HepG2 (cell line): Measurements from ENCODE around the gene DLG2. TPM values are rescaled to one million over a fixed set of nuclear protein-coding genes. Genes with fewer than 3 reads are reported as not detected.

Source experiments
- ATAC-seq: fragments of 200-7000 bp; cut with Tn5 transposase; 3 replicates; pipeline ENCODE4 v1.9.1; 2020; ENCODE audit warnings: mild to moderate bottlenecking, moderate library complexity
- BruUV-seq: library from RNA; stranded (reverse); fragments of 400-500 nt; replicated peaks from 2 replicates; lab custom pipeline; 2021; lab: Mats Ljungman, UMichigan
- CTCF ChIA-PET: fragments of 300-600 bp; formaldehyde crosslinking; extraction: SDS; loops from one replicate; lab custom pipeline; 2021; ENCODE audit warnings: low total read pairs, inconsistent platforms, low intra/inter-chr PET ratio; lab: Yijun Ruan, JAX
- POLR2A ChIA-PET: fragments of 350-600 bp; sonication (Branson Sonifier 250); formaldehyde crosslinking; loops from one replicate; lab custom pipeline; 2020; ENCODE audit warnings: antibody characterized with exemption, inconsistent platforms; lab: Yijun Ruan, JAX
- DNase-seq: peaks from one replicate; pipeline ENCODE4 v3.0.0-alpha.2; 2015; ENCODE audit warnings: low spot score
- FAIRE-seq: peaks from 3 replicates; lab custom pipeline; 2011; peaks lifted over from hg19 to GRCh38; lab: Jason Lieb, UNC
- H2AFZ ChIP-seq: one replicate; pipeline ENCODE4 v1.6.1; 2011; ENCODE audit warnings: low read length, inconsistent platforms
- H3K27ac ChIP-seq: fragments of 300-600 bp; 3 replicates; pipeline ENCODE4 v1.8.0; 2011; ENCODE audit warnings: mixed run types, mild to moderate bottlenecking, mixed read lengths, low read length, inconsistent platforms; ENCODE audit not compliant: insufficient read depth; ENCODE audit errors: extremely low read length
- H3K27me3 ChIP-seq, 2 experiments: fragments of 200-600 bp in 1 of 2; 2 replicates in 1 of 2; 3 replicates in 1 of 2; pipeline versions ENCODE4 v1.6.0 to v1.8.0; 2011; ENCODE audit warnings: low read length in 2 of 2, mild to moderate bottlenecking in 2 of 2, moderate library complexity in 2 of 2, inconsistent platforms in 1 of 2; ENCODE audit not compliant: insufficient read depth in 2 of 2, control insufficient read depth in 1 of 2
- H3K36me3 ChIP-seq, 2 experiments: fragments of 200-600 bp in 1 of 2; replicated peaks in 1 of 2; 2 replicates in 1 of 2; 3 replicates in 1 of 2; pipeline versions ENCODE4 v1.5.1 to v1.8.0; 2011; ENCODE audit warnings: low read length in 2 of 2, inconsistent platforms in 1 of 2; ENCODE audit not compliant: insufficient read depth in 2 of 2, control insufficient read depth in 1 of 2
- H3K4me1 ChIP-seq: 2 replicates; pipeline ENCODE4 v1.5.1; 2012; ENCODE audit warnings: low read length, inconsistent platforms; ENCODE audit not compliant: insufficient read depth
- H3K4me2 ChIP-seq: 2 replicates; pipeline ENCODE4 v1.6.0; 2011; ENCODE audit warnings: low read depth, low read length, inconsistent platforms
- H3K4me3 ChIP-seq, 3 experiments: fragments of 200-600 bp in 1 of 3; sonication (generic), shearing (Covaris generic) in 1 of 3; replicated peaks in 1 of 3; 2 replicates each; pipeline ENCODE4 v1.5.1; 2011 to 2016; ENCODE audit warnings: low read length in 3 of 3, inconsistent platforms in 2 of 3, low read depth in 2 of 3, mild to moderate bottlenecking in 2 of 3, control low read depth in 1 of 3, mixed read lengths in 1 of 3; ENCODE audit not compliant: insufficient read depth in 1 of 3
- H3K79me2 ChIP-seq: one replicate; pipeline ENCODE4 v1.6.1; 2011; ENCODE audit warnings: low read length, inconsistent platforms; ENCODE audit not compliant: insufficient read depth
- H3K9ac ChIP-seq: 2 replicates; pipeline ENCODE4 v1.6.0; 2011; ENCODE audit warnings: mild to moderate bottlenecking, low read depth, low read length, inconsistent platforms; ENCODE audit not compliant: insufficient read depth
- H3K9me3 ChIP-seq: 2 replicates; pipeline ENCODE4 v1.5.1; 2012; ENCODE audit warnings: mild to moderate bottlenecking, low read length
- H4K20me1 ChIP-seq: 2 replicates; pipeline ENCODE4 v1.6.0; 2011; ENCODE audit warnings: inconsistent platforms, mild to moderate bottlenecking, low read length, moderate library complexity; ENCODE audit not compliant: insufficient read depth
- FOXC1 ChIP-seq: sonication (generic); formaldehyde crosslinking; IDR thresholded peaks from 2 replicates; pipeline ENCODE4 v1.8.0; 2022; ENCODE audit warnings: mild to moderate bottlenecking, missing genetic modification reagents, borderline replicate concordance
- FOXP1 ChIP-seq, 2 experiments: fragments of 450-650 bp in 1 of 2; IDR thresholded peaks; 2 replicates each; pipeline ENCODE4 v1.6.1; 2017 to 2018; ENCODE audit warnings: antibody characterized with exemption in 1 of 2
- SRF ChIP-seq: IDR thresholded peaks from 2 replicates; pipeline ENCODE4 v1.6.1; 2011; ENCODE audit warnings: mild to moderate bottlenecking, low read depth, low read length, moderate library complexity
- TRIM24 ChIP-seq: sonication (generic); formaldehyde crosslinking; IDR thresholded peaks from 2 replicates; pipeline ENCODE4 v1.8.0; 2022; ENCODE audit warnings: mild to moderate bottlenecking, missing genetic modification reagents
- U2AF2 ChIP-seq: fragments of 200-400 bp; formaldehyde crosslinking; IDR thresholded peaks from 2 replicates; pipeline ENCODE4 v1.6.1; 2017; ENCODE audit warnings: low read depth, mild to moderate bottlenecking, low read length
- ZBTB38 ChIP-seq: sonication (generic); formaldehyde crosslinking; IDR thresholded peaks from 2 replicates; pipeline ENCODE4 v1.5.1; 2020; ENCODE audit warnings: mild to moderate bottlenecking, missing genetic modification reagents
- ZNF256 ChIP-seq: sonication (generic); formaldehyde crosslinking; conservative IDR thresholded peaks from 2 replicates; pipeline ENCODE4 v1.4.0; 2020; ENCODE audit warnings: missing genetic modification reagents
- ZNF33B ChIP-seq: sonication (generic); formaldehyde crosslinking; IDR thresholded peaks from 2 replicates; pipeline ENCODE4 v1.5.1; 2020; ENCODE audit warnings: mild to moderate bottlenecking, missing genetic modification reagents
- ZNF350 ChIP-seq: sonication (generic); formaldehyde crosslinking; IDR thresholded peaks from 2 replicates; pipeline ENCODE4 v1.4.0; 2020; ENCODE audit warnings: mild to moderate bottlenecking, low read depth, missing genetic modification reagents, borderline replicate concordance
- WGBS: methylation state at CpG from one replicate; pipeline ENCODE4 v1.1.6; 2017; ENCODE audit warnings: low lambda C conversion rate; 5-methylcytosine and 5-hydroxymethylcytosine counted together
- in situ Hi-C: cut with HindIII; loops from 2 replicates; pipeline ENCODE4 v1.10.0; 2017; ENCODE audit warnings: low pct_unique_long_range_greater_than_20kb; ENCODE audit not compliant: extremely low pct_ligation_motif_present
- intact Hi-C: fragments of 100-400 bp; cut with micrococcal nuclease; formaldehyde crosslinking; loops from one replicate; pipeline ENCODE4 v1.10.0; 2022; ENCODE audit not compliant: unreplicated experiment
- polyA plus RNA-seq, 8 experiments: library from polyadenylated mRNA; depleted of rRNA in 3 of 8; stranded (reverse) in 7 of 8; unstranded in 1 of 8; fragments of >200 nt; fragmentation: Illumina TruSeq in 4 of 8; extraction: Trizol in 4 of 8; gene quantifications; 2 replicates each; pipeline versions ENCODE4 v1.2.1 to v1.2.3, GENCODE V29; 2011 to 2016; ENCODE audit warnings: low read depth in 4 of 8, missing spikeins in 1 of 8, mixed read lengths in 1 of 8; ENCODE audit not compliant: insufficient read depth in 1 of 8
- total RNA-seq, 5 experiments: library from RNA; depleted of rRNA; stranded (reverse); fragments of >200 nt; fragmentation: Illumina TruSeq; extraction: Trizol; gene quantifications; 2 replicates each; pipeline ENCODE4 v1.2.3, GENCODE V29; 2016; ENCODE audit warnings: low read depth in 1 of 5
- TF ChIP-seq, protein P1 (sequence below): IDR thresholded peaks from 2 replicates; pipeline ENCODE4 v1.6.1; 2016

Gene DLG2
- total and polyA plus RNA-seq, 2 of the 13 experiments (the other 11 are each of a cell fraction or from before 2014, with no cell fraction given) = 0.46 to 1.0 TPM

DNA sequence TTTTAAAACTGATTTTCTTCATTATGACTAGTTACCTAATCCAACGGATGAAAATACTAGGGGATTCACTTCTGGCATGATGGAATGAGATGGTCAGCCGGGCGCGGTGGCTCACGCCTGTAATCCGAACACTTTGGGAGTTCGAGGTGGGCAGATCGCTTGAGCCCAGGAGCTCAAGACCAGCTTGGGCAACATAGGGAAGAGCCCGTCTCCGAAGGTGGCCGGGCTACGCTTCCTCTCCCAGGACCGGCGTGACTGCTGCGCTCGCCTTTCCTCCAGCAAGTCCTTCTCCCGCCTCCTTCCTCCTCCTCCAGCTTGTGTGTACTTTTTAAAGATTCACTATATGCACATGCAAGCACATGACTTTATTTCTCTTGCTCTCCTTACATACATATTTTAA is 1835.6 kb downstream of the DLG2 start:
- no peak for ATAC-seq
- ChIA-PET CTCF (no interaction called here), POLR2A (no interaction called here)
- Histone ChIP-seq H4K20me1 (no peaks in the 10 kb centered on the region), H3K79me2 (no peaks in the 10 kb centered on the region), H3K4me1 (no peaks in the 10 kb centered on the region), H3K9ac (no peak overlapping the region), H2AFZ (no peak overlapping the region), H3K36me3 (no peaks in the 10 kb centered on the region), H3K4me2 (no peak overlapping the region), H3K9me3 (no peaks in the 10 kb centered on the region), H3K27ac (no peak overlapping the region), H3K4me3 (no peak overlapping the region), H3K27me3 (no peaks in the 10 kb centered on the region)
- in situ Hi-C loops = no loop called here
- no peak for FAIRE-seq
- 76% methylated on average over 14 of the region's 17 CpGs for WGBS
- no TSS peak for BruUV-seq
- no peak for TF ChIP-seq ZNF256 (CRISPR knock-in tag)
- TF ChIP-seq U2AF2 = no peak
- no peak for TF ChIP-seq ZNF33B (CRISPR knock-in tag)
- TF ChIP-seq FOXC1 = no peak
- TF ChIP-seq SRF = no peak
- TF ChIP-seq TRIM24 (CRISPR knock-in tag) = no peak
- TF ChIP-seq FOXP1 (IDR thresholded peaks at IDR 0.05) = no peak
- no peak for TF ChIP-seq FOXP1 (CRISPR knock-in tag; IDR thresholded peaks at IDR 0.05)
- TF ChIP-seq ZNF350 (CRISPR knock-in tag) = no peak
- DNase-seq = no peak
- intact Hi-C loops = no loop called here

DNA sequence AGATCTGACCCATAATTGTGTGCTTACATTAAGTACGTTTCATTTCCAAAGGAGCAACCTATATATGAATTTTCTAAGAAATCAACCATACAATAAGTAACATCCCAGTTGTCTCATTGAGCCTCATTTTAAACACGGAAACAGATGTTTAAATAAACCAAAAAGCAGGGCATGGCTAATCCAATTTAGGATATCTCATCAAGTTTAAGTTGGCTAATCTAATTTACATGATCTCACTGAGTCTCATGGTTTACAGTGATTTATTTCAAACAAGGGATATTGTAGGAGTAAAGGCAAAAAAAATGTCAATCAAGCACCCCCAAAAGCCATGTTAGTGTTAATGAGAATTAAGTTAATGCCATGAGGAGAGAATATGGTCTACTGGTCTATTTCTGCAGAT is 1841.2 kb downstream of the DLG2 start:
- H2AFZ ChIP-seq = no peak overlapping the region
- no peaks in the 10 kb centered on the region for H3K9me3 ChIP-seq
- intact Hi-C loops (no loop called here), in situ Hi-C loops (no loop called here)
- H3K9ac ChIP-seq = no peak overlapping the region
- ATAC-seq = no peak
- no peak for FAIRE-seq
- ChIA-PET POLR2A (no interaction called here), CTCF (no interaction called here)
- no peak overlapping the region for H3K27ac ChIP-seq
- no peak overlapping the region for H3K4me2 ChIP-seq
- no peak for DNase-seq
- BruUV-seq = no TSS peak
- TF ChIP-seq, protein P1, sequence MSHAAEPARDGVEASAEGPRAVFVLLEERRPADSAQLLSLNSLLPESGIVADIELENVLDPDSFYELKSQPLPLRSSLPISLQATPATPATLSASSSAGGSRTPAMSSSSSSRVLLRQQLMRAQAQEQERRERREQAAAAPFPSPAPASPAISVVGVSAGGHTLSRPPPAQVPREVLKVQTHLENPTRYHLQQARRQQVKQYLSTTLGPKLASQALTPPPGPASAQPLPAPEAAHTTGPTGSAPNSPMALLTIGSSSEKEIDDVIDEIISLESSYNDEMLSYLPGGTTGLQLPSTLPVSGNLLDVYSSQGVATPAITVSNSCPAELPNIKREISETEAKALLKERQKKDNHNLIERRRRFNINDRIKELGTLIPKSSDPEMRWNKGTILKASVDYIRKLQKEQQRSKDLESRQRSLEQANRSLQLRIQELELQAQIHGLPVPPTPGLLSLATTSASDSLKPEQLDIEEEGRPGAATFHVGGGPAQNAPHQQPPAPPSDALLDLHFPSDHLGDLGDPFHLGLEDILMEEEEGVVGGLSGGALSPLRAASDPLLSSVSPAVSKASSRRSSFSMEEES (CRISPR knock-in tag) = no peak
- TF ChIP-seq ZBTB38 (CRISPR knock-in tag) = no peak
- H3K36me3 ChIP-seq = no peaks in the 10 kb centered on the region
- no peaks in the 10 kb centered on the region for H4K20me1 ChIP-seq
- H3K4me3 ChIP-seq = no peak overlapping the region
- 27% methylated on average over 2 of the region's 2 CpGs for WGBS
- H3K27me3 ChIP-seq = no peaks in the 10 kb centered on the region
- H3K4me1 ChIP-seq = no peaks in the 10 kb centered on the region
- no peaks in the 10 kb centered on the region for H3K79me2 ChIP-seq
